NCI-H1694 (cell line): ENCODE data around the gene GPR35.
"Not testable (repeated sequence)": the region's sequence is repeated elsewhere in the genome, so short reads cannot be mapped to it uniquely, and the experiment has no call there.

ENCODE experiments used
- DNase-seq: peaks from one replicate; lab custom pipeline; 2025; lab: John Stamatoyannopoulos, UW

Gene GPR35

DNA sequence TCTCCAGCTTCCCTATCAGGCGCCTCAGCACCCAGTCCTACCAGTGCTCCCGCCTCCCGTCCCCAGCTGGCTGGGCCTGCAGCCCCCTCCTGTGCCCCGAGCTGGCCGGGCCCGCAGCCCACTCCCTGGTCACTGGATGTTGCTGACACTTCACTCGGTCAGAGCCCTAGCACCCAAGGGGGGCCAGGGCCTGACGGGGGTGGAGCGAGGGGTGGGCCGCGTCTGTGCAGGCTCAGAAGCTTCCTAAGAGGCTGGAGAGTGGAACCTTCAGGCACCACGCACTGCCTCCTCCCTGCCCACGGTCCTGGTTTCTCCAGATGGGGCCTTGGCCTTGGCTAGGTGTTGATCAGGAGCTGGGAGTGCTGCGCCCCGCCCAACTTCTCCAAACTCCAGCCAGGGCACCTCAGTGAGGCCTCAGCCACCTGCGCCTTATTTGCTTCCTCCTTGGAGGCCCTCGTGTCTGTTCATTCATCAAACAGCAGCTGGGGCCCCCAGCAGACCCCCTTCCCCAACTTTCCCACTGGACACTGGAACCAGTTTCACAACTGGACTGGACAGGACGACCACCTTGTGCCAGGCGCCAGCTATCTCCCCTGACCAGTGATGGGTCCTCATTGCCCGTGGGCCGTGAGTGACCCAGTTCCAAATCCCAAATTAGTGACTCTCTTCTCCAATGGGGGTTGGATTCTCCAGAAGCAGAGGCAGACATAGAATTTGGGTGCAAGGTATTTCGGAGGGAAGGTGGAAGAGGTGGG lies 22.0 kb upstream of the GPR35 start:
- DNase-seq: no peak

DNA sequence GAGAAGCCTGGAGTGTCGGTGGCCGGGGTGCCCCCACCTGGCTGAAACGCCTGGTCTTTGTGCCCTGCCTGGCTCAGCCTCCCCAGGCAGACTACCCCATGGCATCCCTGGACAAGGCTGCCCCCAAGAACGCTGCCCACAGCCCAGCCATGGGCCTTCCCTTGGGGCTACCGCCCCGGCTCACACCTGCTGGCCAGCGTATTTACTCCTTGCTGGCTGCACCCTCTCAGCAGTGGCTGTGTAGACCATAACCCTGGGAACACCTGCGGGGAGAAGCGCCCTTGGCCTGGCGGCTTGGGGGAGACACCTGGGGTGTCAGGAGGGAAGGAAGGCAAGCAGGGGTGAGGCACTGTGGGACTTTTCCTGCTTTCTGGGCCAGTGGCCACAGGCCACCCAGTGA lies 21.4 kb upstream of the GPR35 start:
- no peak for DNase-seq

DNA sequence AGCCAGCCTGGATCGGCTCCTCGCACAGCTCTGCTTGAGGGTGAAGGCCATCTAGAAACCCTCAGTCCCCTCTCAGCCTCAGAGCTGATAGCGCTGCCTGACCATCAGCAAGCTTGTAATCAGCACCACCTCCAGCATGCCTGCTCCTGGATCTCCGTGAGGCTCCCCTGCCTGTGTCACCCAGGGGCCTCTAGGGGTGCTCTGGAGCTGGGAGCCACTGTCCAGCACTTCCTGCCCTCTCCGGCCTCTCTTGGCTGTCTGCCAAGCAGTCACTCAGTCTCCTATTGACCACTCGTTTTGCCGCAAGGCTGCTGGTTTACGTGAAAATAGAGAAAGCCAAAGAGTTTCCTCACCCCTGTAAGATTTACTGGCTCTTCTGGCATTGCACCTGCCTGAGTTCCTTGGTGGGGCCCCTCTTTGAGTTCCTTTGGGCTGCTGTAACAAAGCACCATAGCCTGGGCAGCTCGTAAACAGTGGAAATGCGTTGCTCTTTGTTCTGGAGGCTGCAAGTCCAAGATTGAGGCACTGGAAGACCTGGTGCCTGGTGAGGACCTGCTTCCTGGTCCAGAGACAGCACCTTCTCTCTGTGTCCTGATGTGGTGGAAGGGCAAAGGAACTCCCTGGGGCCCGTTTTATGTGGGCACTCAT lies 20.9 kb upstream of the GPR35 start:
- DNase-seq: no peak

DNA sequence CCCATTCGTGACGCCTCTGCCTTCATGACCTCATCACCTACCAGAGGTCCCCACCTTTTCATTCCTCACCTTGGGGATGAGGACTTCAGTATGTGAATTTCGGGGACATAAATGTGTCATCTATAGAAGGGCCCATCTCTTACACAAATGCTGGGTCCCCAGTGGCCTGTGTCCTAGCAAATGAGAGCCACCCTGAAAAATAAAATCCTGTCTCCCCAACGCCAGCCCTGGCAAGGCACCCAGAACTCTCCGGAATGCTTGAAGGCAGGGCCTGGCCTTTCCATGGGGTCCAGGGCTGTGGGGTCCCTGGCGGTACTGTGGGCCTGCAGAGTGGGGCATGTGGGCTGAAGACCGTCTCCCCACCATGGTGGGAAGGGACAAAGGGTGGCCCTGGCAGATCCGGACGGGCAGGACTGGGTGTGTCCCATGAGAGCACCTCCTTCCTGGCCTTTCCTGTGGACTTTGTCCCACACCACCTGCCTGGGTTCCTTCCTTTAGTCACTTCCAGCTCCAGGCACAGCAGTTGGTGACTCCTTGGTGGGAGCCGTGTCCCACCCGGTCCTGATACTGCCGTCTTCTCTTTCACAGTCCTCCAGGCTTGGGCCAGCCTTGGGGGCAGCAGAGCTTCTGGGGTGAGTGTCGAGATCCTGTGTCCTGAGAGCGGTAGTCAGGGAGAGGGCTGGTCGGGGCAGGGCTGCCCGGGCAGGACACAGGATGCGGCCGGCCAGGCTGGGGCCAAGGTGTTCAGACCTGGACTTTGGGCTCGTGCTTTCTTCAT lies 20.2 kb upstream of the GPR35 start:
- DNase-seq: no peak

DNA sequence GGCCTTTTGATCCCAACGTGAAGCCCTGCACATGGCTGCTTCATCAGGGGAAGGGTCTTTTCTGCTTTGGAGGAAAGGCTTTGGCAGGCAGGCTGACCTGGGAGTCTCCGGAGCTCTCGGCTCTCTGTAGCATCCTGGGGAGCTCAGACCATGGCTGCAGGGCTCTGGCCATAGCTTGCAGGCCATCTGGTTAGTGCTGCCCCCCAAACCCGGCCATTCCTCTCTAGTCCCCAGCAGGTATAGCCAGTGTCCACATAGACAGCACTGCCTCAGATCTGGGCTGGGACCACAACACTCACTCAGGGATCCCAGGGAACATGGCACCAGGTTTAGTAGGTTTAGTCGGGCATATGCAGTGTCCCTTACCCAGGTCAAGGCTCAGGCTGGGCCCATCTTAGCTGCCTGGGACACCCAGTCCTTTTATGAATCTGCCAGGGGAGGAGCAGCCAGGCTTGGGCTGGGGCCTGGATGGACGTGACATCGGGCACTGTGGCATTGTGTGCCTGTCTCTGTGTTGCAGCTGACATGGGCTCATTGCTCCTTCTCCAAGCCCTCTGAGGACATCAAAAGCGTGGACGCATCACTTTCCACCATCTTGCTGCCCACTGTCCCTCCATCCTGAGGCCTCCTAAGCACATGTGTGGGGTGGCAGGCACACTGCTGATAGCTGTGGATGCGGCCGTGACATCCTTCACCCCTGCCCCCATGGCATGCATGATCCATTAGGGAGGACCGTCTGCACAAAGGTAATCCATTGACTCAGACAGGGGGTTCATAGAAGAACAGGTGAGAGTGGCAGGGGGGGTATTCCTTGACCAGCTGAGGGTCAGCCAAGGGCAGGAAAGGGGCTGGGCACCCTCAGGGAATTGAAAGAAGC lies 19.2 kb upstream of the GPR35 start:
- no peak for DNase-seq

DNA sequence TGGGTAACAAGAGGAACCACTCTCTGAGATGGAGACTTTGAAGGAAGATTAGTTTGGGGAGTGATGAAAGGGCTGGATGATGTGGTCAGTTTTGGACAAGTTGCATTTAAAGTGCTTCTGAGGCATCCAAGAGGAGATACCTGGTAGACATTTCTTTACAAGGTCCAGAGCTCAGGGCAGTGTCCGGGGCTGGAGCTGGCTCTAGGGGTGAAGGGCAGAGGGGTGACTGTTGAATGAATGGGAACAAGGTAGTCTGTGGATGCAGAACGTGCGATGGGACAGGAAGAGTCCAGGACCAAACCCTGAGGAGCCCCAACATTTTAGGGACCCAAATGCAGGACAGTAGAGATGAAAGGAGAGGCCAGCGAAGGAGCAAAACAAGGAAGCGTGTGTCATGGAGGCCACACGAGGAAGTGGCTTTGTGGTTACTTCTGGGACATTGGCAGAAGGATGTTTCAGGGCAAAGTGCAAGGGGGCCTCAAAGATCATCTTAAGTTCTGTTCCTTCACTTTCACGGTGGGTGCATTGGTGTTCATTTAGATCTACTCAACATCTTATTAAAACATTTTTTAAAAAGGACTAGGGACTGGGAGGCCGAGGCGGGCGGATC lies 13.6 kb upstream of the GPR35 start:
- DNase-seq: no peak

DNA sequence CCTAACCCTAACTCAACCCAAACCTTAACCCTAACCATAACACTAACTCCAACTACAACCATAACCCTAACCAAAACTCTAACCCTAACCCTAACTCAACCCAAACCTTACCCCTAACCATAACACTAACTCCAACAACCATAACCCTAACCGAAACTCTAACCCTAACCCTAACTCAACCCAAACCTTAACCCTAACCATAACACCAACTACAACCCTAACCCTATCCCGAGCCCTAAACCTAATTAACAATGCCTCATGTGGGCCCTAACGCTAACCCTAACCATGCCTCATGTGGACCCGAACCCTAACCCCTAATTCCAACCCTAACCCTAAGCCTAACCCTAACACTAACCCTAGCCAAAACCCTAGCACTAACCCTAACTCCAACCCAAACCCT lies 11.5 kb upstream of the GPR35 start:
- DNase-seq: no peak

DNA sequence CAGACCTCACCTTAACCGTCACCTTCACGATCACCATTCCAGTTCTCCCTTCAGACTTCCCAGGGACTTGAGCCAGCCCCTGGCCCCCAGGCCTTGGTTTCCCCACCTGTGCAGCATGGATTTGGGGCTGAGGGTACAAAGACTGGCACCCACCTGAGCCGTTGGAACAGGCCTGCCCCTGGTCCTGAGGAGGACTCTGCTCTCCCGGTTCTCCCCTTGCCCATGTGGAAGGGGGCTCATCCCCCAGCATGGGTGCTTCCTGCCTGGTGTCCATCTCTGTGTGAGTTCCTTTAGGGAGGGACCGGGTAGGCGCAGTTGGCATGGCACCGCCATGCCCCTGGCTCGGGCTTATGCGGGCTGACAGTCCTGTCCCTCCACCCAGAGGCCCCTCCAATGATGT lies 10.9 kb upstream of the GPR35 start:
- DNase-seq: no peak

DNA sequence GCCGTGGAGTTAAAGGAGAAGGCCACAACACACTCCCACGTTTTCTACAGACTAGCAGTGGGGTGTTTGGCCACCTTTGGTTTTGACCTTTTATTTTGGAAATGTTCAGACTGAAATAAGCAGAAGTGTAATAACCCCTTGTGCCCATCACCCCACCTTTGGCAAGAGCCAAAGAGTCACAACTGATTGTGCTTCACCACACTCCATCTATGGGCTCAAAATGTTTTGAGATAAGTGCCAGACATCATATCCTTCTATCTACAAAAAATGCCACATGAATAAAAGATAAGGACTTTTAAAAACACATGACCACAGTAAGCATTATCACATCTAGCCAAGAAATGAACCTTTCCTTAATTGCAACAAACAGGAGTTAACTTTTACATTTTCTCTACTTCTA lies 9.9 kb upstream of the GPR35 start:
- DNase-seq: no peak

DNA sequence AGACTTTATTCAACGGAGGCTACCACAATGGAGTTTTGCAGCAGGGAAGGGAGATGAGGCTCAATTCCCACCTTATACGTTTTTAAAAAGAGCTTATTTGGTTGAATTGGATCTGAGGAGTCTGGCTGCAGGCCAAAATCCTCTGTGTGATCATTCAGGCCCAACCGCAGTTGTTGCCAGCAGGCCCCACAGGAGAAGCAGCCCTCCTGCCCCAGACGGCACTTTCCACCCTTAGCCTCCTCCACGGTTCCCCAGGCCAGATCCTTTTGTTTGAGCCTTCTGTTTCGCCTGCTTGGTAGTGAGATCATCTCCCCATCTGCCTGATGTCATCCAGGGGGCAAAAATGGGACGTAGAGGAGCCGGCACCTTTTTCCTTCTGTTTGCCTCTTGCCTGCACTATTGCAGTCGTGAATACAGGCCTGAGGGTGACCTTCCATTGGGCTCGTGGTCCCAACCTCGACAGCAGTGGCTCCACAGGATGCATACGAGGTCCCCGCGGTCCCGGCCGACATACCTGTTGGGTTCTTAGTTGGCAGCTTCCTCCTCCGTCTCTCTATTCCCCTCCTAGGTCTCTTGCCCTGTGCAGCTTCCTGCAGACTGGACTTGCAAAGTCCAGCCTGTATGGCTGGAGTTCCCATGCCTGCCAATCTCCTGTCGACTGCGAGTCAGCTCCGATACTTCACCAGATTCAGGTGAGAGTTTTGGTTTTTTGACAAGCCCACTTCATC lies 9.3 kb upstream of the GPR35 start:
- no peak for DNase-seq

DNA sequence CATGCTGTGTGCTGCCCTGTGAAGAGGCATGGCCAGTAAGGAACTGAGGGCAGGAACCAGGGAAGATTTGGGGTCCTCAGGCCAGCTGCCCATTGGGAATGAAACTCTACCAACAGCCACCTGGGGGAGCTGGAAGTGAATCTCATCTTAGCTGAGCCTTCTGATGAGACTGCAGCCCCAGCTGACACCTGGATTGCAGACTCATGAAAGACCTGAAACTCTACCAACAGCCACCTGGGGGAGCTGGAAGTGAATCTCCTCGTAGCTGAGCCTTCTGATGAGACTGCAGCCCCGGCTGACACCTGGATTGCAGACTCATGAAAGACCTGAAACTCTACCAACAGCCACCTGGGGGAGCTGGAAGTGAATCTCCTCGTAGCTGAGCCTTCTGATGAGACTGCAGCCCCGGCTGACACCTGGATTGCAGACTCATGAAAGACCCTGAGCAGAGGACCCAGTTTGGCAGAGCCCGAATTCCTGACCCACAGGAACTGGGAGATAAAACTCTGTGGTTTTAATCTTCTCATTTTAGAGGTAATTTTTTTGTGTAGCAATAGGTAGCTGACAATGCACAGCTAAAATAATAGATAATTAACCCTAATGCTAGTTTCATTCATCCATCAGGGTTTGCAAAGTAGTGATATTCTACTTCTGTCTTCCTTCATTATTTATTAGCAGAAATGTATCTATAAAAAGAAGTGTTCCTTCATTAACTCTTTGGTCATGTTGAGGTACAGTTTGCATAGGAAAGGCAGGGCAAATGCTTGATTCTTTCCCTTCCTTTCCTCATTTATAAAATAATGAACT lies 8.2 kb upstream of the GPR35 start:
- DNase-seq: not testable (repeated sequence)

DNA sequence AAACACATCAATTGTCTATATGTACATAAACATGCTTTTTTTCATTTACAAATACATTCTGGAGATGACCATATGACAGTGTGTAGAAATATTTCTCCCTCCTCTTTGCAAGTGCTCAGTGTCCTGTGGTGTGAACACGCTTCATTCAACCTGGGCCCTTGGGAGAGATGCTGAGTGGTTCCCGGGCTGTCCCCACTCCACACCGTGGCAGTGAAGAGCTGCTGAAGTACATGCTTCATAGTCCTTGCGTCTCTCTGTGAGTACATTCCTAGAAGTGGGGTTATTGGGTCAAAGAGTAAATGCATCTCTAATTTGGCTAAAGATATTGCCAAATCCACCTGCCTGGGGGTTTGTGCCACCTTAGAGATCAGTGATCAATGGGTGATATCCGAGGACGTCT lies 6.5 kb upstream of the GPR35 start:
- DNase-seq: no peak

DNA sequence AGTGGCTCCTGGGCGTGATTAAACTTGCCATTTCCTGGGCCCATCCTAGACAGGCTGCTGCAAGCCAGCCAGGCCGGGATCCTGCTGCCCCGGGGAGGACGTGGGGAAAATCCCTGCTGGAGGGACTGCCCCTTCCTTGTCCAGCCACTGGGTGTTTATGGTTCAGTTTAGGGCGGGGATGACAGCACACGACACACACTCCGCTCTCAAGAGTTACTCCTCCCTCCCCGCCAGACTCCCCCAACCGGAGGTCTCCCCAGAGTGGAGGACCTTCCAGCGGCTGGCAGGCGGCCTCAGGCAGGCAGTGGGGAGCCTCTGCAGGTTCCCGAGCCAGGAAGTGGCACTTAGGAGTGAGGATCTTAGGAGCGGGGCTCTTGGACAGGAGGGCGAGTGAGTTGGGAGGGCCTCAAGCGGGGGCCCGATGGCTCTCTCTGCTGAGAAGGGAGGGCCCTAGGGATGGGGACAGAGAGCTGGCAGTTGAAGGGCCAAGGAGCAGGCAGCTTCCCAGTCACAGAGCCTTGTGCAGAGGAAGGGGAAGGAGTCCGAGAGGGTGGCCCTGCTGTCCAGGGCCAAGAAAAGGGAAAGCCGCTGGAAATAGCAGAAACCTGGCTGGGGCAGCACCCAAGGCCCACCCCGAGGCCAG lies 5.7 kb upstream of the GPR35 start:
- no peak for DNase-seq

DNA sequence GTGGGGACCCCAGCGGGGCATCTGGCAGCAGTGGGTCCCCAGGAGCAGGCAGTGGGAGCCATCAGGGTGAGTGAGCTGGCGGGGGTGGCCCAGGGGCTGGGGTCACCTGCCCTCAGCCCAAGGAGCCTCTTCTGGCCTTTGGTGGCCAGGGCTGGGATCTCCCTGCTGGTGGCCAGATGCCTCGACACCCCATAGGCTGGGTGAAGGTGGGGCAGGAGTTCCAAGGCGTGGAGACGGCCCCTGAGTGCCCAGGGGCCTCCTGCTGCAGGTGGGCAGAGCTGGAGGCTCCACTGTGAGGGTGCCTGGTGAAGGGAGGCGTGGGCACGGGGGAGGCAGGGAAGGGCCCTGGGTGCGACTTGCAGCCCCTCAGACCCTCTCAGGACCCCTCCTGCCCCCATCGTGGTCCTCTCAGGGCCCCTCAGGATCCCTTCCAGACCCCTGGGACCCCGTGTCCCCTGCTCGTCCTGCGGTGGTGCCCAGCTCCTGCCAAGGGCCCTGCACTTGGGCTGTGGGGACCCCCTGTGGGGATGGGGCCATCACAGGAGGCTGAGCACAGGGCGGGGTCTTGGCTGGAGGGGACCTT lies 5.0 kb upstream of the GPR35 start:
- DNase-seq: no peak

DNA sequence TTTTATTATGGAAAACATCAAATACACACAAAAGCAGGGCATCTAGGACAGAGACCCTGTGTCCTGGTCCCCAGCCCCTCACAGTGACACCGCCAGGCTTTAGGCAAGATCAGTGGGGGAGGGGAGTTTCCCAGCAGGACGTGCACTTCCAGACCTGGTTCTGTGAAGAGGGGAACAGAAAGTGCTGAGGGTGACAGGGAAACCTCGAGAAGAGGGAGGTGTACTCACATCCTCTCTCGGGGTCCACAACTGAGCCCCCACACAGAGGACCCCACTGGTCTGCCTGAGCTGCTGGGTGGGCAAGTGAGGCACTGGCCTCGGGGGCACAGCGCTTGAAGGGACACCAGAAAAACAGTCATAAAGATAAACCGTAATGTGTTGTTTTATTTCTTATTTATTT lies 4.4 kb upstream of the GPR35 start:
- no peak for DNase-seq

DNA sequence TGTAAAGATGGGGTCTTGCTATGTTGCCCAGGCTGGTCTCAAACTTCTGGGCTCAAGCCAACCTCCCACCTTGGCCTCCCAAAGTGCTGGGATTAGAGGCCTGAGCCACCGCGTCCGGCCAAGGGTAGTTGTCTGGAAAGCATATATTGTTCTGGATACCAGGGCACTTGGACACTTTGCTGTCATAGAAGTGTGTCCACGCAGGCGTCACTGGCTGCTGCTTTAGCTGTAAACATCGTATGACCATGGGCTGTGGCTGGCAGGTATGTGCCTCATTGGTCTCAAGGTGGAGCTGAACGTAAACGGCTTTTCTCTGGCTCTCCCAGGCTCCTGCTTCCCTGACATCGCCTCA lies 3.2 kb upstream of the GPR35 start:
- DNase-seq: no peak

DNA sequence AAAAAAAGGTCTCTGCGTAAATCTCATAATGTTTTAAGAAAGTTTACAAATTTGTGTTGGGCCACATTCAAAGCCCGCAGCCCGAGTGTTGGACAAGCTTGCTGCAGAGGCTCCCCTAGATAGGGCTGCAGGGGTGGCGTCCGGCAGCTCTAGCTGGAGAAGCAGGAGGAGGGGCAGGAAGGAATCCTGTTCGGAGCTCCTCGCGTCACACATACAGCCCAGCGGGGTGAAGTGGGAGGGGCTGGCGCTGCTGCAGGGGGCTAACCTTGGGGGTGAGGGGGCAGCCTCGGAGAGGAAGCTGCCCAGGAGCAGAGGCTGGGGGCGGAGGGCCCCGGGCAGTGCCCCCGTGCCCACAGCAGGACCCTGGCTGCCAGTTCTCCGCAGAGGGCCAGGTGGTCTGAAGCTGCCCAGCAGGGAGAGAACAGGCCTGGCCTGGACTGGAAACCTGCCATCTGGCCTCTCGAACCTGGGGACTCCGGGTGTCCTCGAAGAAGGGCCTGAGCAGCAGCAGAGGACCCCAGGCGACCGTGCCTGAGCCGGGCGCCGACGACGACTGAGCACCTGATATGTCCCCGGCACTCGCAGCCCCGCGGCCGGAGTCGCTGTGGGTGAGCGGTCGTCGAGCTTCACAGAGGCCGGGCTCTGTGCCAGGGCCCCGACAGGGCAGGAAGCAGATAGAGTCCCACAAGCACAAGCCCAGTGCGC lies 2.6 kb upstream of the GPR35 start:
- DNase-seq: no peak

DNA sequence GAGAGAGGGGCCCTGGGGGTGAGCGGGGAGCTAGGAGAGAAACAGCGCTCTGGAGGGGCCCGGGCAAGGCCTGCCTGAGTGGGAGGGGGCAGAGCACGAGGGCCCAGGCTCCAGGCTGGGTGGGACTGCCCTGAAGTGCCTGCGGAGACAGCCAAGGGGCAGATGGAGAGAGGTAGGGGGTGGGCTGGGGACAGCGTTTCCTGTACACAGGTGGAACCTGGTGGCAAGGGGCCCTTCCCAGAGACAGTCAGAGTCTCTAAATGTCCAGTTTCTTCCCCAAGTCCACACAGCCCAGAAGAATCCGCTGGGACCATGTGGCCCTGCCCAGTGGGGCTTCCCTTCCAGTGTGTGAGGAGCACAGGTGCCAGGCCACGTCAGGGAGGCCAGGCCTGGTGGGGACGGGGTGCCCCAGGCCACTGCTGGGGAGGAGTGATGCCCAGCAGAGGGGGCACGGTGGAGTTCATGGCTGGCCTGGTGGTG lies 1.7 kb upstream of the GPR35 start:
- no peak for DNase-seq
